Motor neuron (in vitro differentiated cells): ENCODE data around the gene BATF3. TPM values are rescaled to one million over a fixed set of nuclear protein-coding genes. Genes with fewer than 3 reads are reported as not detected.

Source experiments
- ATAC-seq, 8 experiments: fragments of 200-7000 bp; cut with Tn5 transposase; replicated peaks in 6 of 8; 2 replicates each; pipeline ENCODE4 v1.8.0; 2021; ENCODE audit warnings: mild to moderate bottlenecking in 8 of 8, moderate library complexity in 8 of 8
- H3K27ac ChIP-seq, 2 donors: fragments of 250-450 bp; sonication (Bioruptor Pico); 2 replicates each; pipeline ENCODE4 v1.9.0; 2021; ENCODE audit warnings: antibody characterized with exemption in 2 of 2, mild to moderate bottlenecking in 2 of 2, moderate library complexity in 1 of 2
- H3K4me1 ChIP-seq, 2 donors: fragments of 250-450 bp; sonication (Bioruptor Pico); replicated peaks in 1 of 2; 2 replicates each; pipeline ENCODE4 v1.6.1; 2021; ENCODE audit warnings: antibody characterized with exemption in 2 of 2, mild to moderate bottlenecking in 2 of 2, moderate library complexity in 1 of 2
- H3K4me3 ChIP-seq, 5 donors: fragments of 250-450 bp; sonication (Bioruptor Pico); 2 replicates each; pipeline ENCODE4 v1.9.0; 2021; ENCODE audit warnings: antibody characterized with exemption in 5 of 5, mild to moderate bottlenecking in 5 of 5, moderate library complexity in 4 of 5
- WGBS, 10 experiments: fragments of 450-650 bp; shearing (Covaris generic); methylation state at CpG; one replicate each; pipeline ENCODE4 v1.0.0; 2022; 5-methylcytosine and 5-hydroxymethylcytosine counted together
- in situ Hi-C, 9 experiments: fragments of 400-800 bp; cut with MboI; loops; one replicate each; pipeline ENCODE4 v1.15.0; 2021; ENCODE audit warnings: low sequenced_read_pairs in 9 of 9, low pct_unique_long_range_greater_than_20kb in 2 of 9; ENCODE audit not compliant: unreplicated experiment in 9 of 9
- total RNA-seq, 8 experiments: library from RNA; unstranded; fragments of 300-600 nt; gene quantifications; 2 replicates each; pipeline versions ENCODE4 v1.2.3 to v1.2.4, GENCODE V29; 2022

BATF3 gene
- total RNA-seq, 8 experiments from 2014 or later, result 1.8 to 11.6 (median 2.8) TPM

DNA sequence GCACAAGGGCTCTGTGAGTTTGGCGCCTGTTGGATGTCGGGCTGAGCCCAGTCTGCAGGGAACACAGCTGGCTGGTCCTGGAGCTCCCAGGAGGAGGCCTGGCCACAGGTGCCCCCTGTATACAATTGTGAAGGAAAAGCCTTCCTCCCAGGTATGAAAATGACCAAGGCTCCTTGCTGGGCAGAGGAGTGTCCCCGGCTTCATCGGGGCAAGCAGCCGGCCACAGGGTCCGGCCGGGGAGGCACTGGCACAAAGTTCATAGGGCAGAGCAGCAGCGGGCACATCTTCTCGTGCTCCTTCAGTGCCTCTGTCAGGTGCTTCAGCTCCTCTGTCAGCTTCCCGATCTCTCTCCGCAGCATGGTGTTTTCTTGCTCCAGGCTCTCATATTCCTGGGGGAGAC is 13.0 kb downstream of the BATF3 start:
- Histone ChIP-seq H3K27ac (no peak overlapping the region), H3K4me3 (no peak overlapping the region), H3K4me1 (no peaks in the 10 kb centered on the region)
- WGBS, 10 experiments, result 85 to 100% (median 94%) methylated on average over 1 to 10 of the region's 11 CpGs; no CpG with 5 or more reads in 4 of the 10 experiments
- in situ Hi-C loops, result no loop called here
- no peak for ATAC-seq

DNA sequence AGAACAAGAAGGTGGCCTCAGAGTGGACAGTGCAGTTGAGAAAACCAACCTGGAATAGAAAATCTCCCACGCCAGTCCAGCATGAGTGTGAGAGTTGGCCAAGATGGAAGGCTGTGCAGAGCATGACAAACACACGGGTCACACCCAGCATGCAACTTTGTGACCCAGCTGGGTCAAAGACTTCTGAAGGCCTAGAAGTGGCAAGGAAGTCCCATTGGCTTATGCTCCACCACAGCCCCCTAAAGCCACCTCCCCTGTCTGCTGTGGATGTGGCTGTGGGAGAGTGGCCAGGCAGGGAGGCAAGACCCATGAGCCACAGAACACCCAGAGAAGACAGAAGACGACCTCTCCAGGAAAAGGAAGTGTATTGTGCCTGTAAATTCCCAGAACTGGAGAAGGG is 13.6 kb downstream of the BATF3 start:
- Histone ChIP-seq H3K4me3 (no peak overlapping the region), H3K27ac (no peak overlapping the region), H3K4me1 (peaks cover 0 to 1% of the 10 kb centered on the region in 2 donors)
- no peak for ATAC-seq
- 30 to 83% (median 70%) methylated on average over 1 to 3 of the region's 3 CpGs; no CpG with 5 or more reads in 4 of the 10 experiments for WGBS, 10 experiments
- in situ Hi-C loops, result no loop called here

DNA sequence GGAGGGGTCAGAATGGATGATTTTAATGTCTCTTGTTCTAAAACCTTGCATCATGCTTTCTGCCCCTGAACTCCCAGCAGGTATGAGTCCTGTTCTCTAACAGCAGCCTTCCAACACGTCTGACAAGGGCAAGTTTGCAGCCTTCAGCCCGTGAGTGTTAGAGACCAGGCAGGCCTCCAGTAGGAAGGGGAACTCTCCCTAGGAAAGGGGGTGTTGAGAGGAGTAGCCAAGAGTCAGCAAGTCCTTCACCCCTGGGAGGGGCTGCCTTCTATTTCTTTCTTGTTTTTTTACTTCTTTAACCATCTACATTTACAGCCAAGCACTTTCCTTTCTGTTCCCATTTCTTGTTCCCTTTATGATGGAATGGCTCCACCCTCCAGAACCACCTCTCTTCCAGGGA is 14.2 kb downstream of the BATF3 start:
- Histone ChIP-seq H3K4me3 (no peak overlapping the region), H3K4me1 (peaks cover 4 to 7% of the 10 kb centered on the region in 2 donors), H3K27ac (no peak overlapping the region)
- 20 to 80% (median 29%) methylated on average over 1 to 2 of the region's 2 CpGs; no CpG with 5 or more reads in 6 of the 10 experiments for WGBS, 10 experiments
- in situ Hi-C loops, result no loop called here
- no peak for ATAC-seq

DNA sequence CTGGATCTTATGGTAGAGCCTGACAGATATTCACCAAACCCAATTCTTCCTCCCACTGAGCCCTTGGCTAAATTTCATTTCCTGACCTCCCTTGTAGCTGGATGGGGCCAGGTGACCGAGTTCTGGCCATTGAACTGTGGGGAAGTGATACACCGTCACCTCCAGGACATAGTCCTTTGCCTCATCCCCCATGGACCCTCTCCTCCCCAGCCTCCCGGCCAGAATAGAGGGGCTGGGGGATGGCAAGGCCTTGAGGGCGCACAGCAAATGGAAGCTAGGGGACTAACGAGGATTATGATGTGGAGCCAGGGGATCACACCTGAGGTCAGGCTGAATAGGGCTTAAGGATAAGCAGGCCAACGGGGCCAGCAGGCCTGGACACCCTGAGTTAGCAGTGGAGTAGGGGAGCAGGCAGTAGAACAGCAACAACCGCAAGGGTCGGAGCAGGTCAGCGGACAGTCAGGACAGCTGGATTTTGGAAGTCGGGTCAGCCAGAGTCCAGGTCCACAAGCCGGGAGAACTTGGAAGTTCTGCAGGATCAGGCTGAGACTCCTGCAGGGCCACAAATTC is 15.0 kb downstream of the BATF3 start:
- 67 to 93% (median 88%) methylated on average over 3 to 11 of the region's 11 CpGs; no CpG with 5 or more reads in 4 of the 10 experiments for WGBS, 10 experiments

DNA sequence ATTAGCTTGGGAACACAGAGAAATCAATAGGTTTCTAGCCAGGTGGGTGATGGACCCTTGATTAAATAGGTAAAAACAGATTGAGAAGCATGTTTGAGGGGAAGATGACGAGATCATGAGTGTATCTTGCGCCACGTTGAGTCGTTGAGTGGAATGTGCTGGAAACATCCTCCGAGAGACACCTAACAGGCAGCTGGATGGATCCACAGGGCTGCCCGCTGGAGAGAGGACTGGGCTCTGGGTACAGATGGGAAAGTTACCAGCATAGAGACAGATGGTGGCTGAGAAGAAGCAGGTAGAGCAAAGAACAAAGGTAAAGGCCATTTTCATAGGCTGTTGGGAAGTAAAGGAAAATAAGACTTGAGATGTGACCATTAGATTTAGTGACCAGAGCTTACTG is 15.6 kb downstream of the BATF3 start:
- Histone ChIP-seq H3K4me3 (no peak overlapping the region), H3K27ac (no peak overlapping the region), H3K4me1 (peaks cover 5 to 11% of the 10 kb centered on the region in 2 donors)
- in situ Hi-C loops, result no loop called here
- ATAC-seq, result no peak
- 0 to 90% (median 74%) methylated on average over 1 to 6 of the region's 6 CpGs; no CpG with 5 or more reads in 1 of the 10 experiments for WGBS, 10 experiments

More for the DNA sequence above, 15.0 kb downstream of the BATF3 start:
- H3K4me1 ChIP-seq, result peaks cover 5 to 11% of the 10 kb centered on the region in 2 donors
- no peak overlapping the region for H3K4me3 ChIP-seq
- H3K27ac ChIP-seq, result no peak overlapping the region
- ATAC-seq, result no peak
- in situ Hi-C loops, result no loop called here

DNA sequence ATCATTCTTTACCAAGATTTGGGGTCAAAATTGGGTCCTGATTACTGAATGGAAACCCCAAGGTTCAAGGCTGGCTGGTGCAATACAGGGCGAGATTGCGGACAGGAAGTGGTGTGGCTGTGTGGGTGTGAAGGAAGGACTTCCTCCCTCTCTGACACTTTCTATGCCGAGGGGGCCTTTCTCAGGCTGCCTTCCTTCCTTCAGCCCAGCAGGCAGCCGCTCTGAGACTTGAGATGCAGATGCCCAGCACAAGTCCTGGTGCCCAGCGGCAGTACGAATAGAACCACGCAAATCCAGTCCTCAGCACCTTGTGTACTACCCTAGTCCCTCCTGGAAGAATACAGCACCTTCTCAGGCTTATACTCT is 16.3 kb downstream of the BATF3 start:
- no peak for ATAC-seq
- H3K27ac ChIP-seq, result no peak overlapping the region

DNA sequence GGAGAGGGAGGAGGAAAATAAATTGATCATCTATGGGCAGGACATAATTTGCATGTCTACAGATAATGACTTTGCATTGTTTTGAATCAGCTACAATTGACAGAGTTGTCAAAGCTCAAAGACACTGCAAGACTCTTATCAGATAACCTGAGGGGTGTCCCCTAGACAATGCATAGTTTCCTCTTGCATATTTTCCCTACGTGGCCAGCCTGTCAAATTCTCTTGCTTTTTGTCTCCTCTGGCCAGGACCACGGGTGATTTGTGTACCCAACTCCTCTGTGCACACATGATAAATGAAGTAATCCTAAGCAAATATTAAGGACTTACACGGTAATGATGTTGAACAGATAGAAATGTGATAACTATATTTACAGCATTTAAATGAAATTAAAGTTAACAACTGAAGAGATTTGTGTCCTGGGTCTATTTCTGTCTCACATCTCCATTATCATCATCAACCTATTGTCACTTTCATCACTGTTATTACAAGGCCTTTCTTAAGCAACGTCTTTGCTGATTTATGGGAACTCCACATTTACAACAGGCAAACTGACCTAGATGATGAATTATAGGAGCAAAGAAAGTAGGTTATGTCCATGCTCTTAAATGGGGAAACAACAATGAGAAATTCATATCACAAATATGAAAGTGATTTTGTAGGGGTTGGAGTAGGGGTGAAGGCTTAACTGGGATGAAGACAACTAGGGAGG is 18.8 kb downstream of the BATF3 start:
- peak in 4 of 8 experiments; percentile 41 to 78 (median 52) for ATAC-seq
- 5 to 58% (median 27%) methylated on average over 1 to 4 of the region's 4 CpGs for WGBS, 10 experiments
- Histone ChIP-seq H3K27ac (no peak overlapping the region), H3K4me1 (peaks cover 5 to 11% of the 10 kb centered on the region in 2 donors), H3K4me3 (no peak overlapping the region)
- in situ Hi-C loops, result no loop called here

More for the DNA sequence above, 16.3 kb downstream of the BATF3 start:
- 59 to 100% (median 82%) methylated on average over 1 to 6 of the region's 7 CpGs; no CpG with 5 or more reads in 2 of the 10 experiments for WGBS, 10 experiments
- Histone ChIP-seq H3K4me1 (peaks cover 5 to 11% of the 10 kb centered on the region in 2 donors), H3K4me3 (no peak overlapping the region)
- in situ Hi-C loops, result no loop called here

DNA sequence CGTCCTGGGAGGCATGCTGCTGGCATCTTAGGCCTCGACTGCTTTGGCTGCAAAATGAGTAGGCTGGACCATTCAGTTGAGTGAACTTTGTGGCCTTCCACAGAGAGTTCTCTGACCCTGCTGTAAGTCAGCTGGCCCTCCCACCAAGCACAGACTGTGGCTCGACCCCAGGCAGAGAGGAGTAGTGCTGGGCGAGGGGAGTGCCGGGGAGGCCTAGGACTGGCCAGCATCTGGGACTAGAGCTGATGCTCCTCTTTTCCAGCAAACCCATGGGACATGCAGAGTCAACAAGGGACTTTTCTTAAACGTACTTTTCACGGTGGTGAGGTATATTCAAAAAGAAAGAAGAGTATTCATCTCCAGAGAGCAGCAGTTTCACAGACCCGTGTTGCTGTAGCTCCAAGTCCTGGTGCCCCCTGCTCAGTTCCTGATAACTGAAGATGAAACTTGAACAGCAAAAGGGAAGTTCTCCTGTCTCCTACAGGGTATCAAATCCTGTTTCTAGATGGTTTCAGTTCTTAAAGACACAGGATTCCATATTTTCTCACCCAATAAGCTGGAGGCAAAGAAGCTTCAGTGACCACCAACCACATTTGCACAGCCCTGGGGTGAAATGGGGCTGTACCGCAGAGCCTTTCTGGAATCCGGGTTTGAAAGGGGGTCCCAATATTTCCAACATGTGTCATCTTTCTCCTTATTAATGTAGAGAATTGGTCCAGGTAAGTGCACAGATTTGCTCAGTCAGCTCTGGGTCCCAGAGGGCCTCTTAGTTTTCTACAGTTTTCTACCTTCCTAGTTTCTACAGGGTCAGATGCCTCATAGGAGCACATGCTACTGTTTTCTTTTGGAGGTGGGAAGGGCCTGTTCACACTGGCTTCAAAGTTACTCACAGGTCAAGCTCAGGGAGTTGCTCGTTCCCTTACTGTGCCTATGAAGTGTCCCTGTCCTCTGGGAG is 20.9 kb downstream of the BATF3 start:
- no peak overlapping the region for H3K27ac ChIP-seq
- 40 to 94% (median 70%) methylated on average over 1 to 10 of the region's 11 CpGs; no CpG with 5 or more reads in 1 of the 10 experiments for WGBS, 10 experiments
- H3K4me1 ChIP-seq, result peaks cover 5 to 11% of the 10 kb centered on the region in 2 donors
- in situ Hi-C loops, result no loop called here
- no peak overlapping the region for H3K4me3 ChIP-seq
- ATAC-seq, result no peak

DNA sequence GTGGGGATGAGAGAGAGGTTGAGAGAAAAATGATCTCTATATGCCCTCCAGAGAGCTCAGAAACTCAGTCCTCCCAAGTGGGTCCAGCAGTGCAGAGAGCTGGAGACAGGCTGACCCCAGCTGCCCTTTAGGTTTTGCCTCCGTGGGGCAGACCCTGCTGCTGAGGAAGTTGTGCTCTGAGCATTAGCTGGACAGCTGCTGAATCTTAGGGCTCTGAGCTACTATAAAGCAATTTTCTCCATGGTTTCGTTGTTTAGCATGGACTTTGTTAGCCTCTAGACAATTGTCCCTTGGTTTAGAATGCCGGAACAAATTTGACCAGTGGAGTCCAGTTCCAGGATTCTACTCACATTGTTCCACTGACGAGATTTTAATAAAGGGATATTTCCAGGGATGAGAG is 22.1 kb downstream of the BATF3 start:
- H3K27ac ChIP-seq, result no peak overlapping the region
- 44 to 87% (median 77%) methylated on average over 1 to 4 of the region's 4 CpGs; no CpG with 5 or more reads in 2 of the 10 experiments for WGBS, 10 experiments
- ATAC-seq, result no peak
- no peak overlapping the region for H3K4me3 ChIP-seq
- H3K4me1 ChIP-seq, result peaks cover 5 to 11% of the 10 kb centered on the region in 2 donors
- in situ Hi-C loops, result no loop called here

DNA sequence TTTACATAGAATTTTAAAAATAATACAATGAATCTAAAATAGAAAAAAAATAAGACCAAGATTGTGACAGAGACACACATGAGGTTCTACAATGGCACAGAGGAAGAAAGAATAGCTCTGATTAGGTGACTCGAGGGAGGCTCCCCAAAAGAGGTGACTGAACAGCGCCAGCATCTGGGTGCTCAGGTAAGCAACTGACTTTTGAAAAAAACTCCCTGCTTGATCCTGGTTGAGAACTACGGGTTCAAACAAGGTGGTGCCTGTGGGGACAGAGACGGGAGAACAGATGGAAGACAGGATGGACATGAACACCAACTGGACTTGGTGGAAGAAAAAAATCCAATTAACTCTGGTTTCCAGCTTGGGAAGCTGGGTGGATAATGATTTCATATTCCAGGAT is 22.5 kb downstream of the BATF3 start:
- ATAC-seq, result no peak
- Histone ChIP-seq H3K4me3 (no peak overlapping the region), H3K27ac (no peak overlapping the region), H3K4me1 (peaks cover 5 to 11% of the 10 kb centered on the region in 2 donors)
- in situ Hi-C loops, result no loop called here
- WGBS, 10 experiments, result 60 to 98% (median 81%) methylated on average over 2 to 4 of the region's 4 CpGs

DNA sequence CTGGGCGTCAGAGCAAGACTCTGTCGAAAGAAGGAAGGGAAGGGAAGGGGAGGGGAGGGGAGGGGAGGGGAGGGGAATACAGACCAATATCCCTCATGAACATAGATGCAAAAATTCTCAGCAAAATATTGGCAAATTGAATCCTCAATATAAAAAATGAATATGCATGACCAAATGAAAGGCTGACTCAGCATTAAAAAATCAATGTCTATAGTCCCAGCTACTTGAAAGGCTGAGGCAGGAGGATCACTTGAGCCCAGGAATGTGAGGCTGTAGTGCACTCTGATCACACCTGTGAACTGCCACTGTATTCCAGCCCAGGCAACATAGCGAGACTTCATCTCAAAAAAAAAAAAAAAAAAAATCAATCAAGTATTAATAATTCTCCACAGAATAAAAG is 24.0 kb downstream of the BATF3 start:
- Histone ChIP-seq H3K27ac (no peak overlapping the region), H3K4me3 (no peak overlapping the region), H3K4me1 (peaks cover 11 to 17% of the 10 kb centered on the region in 2 donors)
- WGBS, 10 experiments, result 43 to 100% (median 94%) methylated on average over 1 to 3 of the region's 3 CpGs; no CpG with 5 or more reads in 3 of the 10 experiments
- in situ Hi-C loops, result no loop called here
- no peak for ATAC-seq

DNA sequence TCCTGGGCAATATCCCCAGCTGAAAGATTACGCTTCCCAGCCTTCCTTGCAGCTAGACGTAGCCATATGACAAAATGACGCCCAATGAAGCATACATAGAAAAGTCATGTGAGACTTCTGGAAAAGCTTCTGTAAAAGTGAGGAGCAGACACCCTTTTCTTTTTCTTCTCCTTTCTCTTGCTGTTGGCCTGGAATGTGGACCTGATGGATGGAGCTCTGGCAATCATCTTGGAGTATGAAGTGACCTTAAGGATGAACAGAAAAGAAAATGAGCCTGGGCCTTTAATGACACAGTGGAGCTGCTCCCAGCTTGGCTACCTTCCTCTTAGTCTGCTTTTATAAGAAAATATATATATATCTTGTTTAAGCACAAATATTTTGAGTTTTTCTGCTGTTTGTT is 24.8 kb downstream of the BATF3 start:
- 94 to 100% (median 100%) methylated on average over 1 to 3 of the region's 3 CpGs; no CpG with 5 or more reads in 1 of the 10 experiments for whole genome bisulfite sequencing, 10 experiments
- in situ Hi-C loops, result loop anchor here in 1 of 9 experiments (25.0 kb wide), 1 partner anchor 312 kb away; no protein-coding TSS in a partner anchor

More for the DNA sequence above, 24.8 kb downstream of the BATF3 start:
- peaks cover 8 to 11% of the 10 kb centered on the region in 2 donors for H3K4me1 ChIP-seq
- ATAC-seq, result no peak
- no peak overlapping the region for H3K4me3 ChIP-seq
- H3K27ac ChIP-seq, result no peak overlapping the region
